HEK293T (cell line): ENCODE data around the gene MACROD2.

Experiments used
- BHLHE40 ChIP-seq: fragments of 450-650 bp; IDR thresholded peaks from 2 replicates; pipeline ENCODE4 v1.6.1; 2016; ENCODE audit warnings: mild to moderate bottlenecking, moderate library complexity, borderline replicate concordance
- ELF4 ChIP-seq: fragments of 450-650 bp; IDR thresholded peaks from 2 replicates; pipeline ENCODE4 v1.6.1; 2017; ENCODE audit warnings: antibody characterized with exemption
- FOXA1 ChIP-seq: fragments of 450-650 bp; IDR thresholded peaks from 2 replicates; pipeline ENCODE4 v1.6.1; 2016; ENCODE audit warnings: mild to moderate bottlenecking
- FOXK2 ChIP-seq: fragments of 450-650 bp; IDR thresholded peaks from 2 replicates; pipeline ENCODE4 v1.6.1; 2016; ENCODE audit warnings: mild to moderate bottlenecking
- FOXM1 ChIP-seq: fragments of 450-650 bp; IDR thresholded peaks from 2 replicates; pipeline ENCODE4 v1.6.1; 2017; ENCODE audit warnings: mild to moderate bottlenecking, borderline replicate concordance
- HDGF ChIP-seq: fragments of 450-650 bp; IDR thresholded peaks from 2 replicates; pipeline ENCODE4 v1.6.1; 2017; ENCODE audit warnings: antibody characterized with exemption, borderline replicate concordance
- L3MBTL2 ChIP-seq: fragments of 450-650 bp; conservative IDR thresholded peaks from 2 replicates; pipeline ENCODE4 v1.6.1; 2016; ENCODE audit warnings: mild to moderate bottlenecking
- NFRKB ChIP-seq: fragments of 450-650 bp; IDR thresholded peaks from 2 replicates; pipeline ENCODE4 v1.6.1; 2016; ENCODE audit warnings: mild to moderate bottlenecking, moderate library complexity
- PKNOX1 ChIP-seq: fragments of 450-650 bp; IDR thresholded peaks from 2 replicates; pipeline ENCODE4 v1.6.1; 2016
- SP1 ChIP-seq: fragments of 450-650 bp; IDR thresholded peaks from 2 replicates; pipeline ENCODE4 v1.6.1; 2017
- SUZ12 ChIP-seq: fragments of 450-650 bp; IDR thresholded peaks from 2 replicates; pipeline ENCODE4 v1.6.1; 2016; ENCODE audit warnings: mild to moderate bottlenecking
- TARDBP ChIP-seq: fragments of 450-650 bp; IDR thresholded peaks from 2 replicates; pipeline ENCODE4 v1.6.1; 2016
- ZNF384 ChIP-seq: fragments of 450-650 bp; IDR thresholded peaks from 2 replicates; pipeline ENCODE4 v1.6.1; 2016

- TF ChIP-seq PKNOX1 (no peak), FOXM1 (no peak), BHLHE40 (no peak), FOXK2 (no peak), SP1 (no peak), FOXA1 (no peak), NFRKB (no peak), ELF4 (no peak), TARDBP (no peak), HDGF (no peak), L3MBTL2 (no peak), ZNF384 (no peak), SUZ12 (no peak)
Observed at GRCh38 chr20:15895126-15895525, 1899.8 kb downstream of the MACROD2 start.
